ENCODE results near the gene PPP5C.

- TF ChIP-seq, protein P1, sequence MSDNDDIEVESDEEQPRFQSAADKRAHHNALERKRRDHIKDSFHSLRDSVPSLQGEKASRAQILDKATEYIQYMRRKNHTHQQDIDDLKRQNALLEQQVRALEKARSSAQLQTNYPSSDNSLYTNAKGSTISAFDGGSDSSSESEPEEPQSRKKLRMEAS (IDR thresholded peaks at IDR 0.05): no peak
- TF ChIP-seq RAD21 (IDR thresholded peaks at IDR 0.05) (no peak), GABPA (IDR thresholded peaks at IDR 0.05 in 1 of 2, conservative IDR thresholded peaks at IDR 0.05 in 1 of 2) (no peak), YY1 (IDR thresholded peaks at IDR 0.05) (no peak), CTCF (IDR thresholded peaks at IDR 0.05; ENCODE audit: low read depth, low read length, missing input control) (no peak), ATF3 (IDR thresholded peaks at IDR 0.05) (no peak)
These were observed 22.6 kb upstream of the PPP5C start for GRCh38 chr19:46324277-46324676.

All from liver (tissue), 3 donors.